Immature natural killer cell (primary cell): ENCODE data around the gene FAM216B. TPM values are rescaled to one million over a fixed set of nuclear protein-coding genes. Genes with fewer than 3 reads are reported as not detected.
"Not testable (repeated sequence)": the region's sequence is repeated elsewhere in the genome, so short reads cannot be mapped to it uniquely, and the experiment has no call there.

Experiments used
- DNase-seq, 3 donors: peaks; one replicate each; pipeline ENCODE4 v3.0.0; 2022; ENCODE audit warnings: mixed read lengths in 1 of 3
- H3K27ac Mint-ChIP-seq, 6 donors: one replicate each; pipeline ENCODE4 v1.8.0; 2020; ENCODE audit warnings: mixed read lengths in 6 of 6, mild to moderate bottlenecking in 5 of 6, inconsistent platforms in 4 of 6, moderate library complexity in 3 of 6
- H3K27me3 Mint-ChIP-seq, 3 donors: one replicate each; pipeline ENCODE4 v1.8.0; 2020 to 2021; ENCODE audit warnings: low read depth in 3 of 3, mild to moderate bottlenecking in 3 of 3, mixed read lengths in 3 of 3, moderate library complexity in 3 of 3, inconsistent platforms in 1 of 3
- H3K36me3 Mint-ChIP-seq, 3 donors: one replicate each; pipeline ENCODE4 v1.8.0; 2020; ENCODE audit warnings: mixed read lengths in 3 of 3, inconsistent platforms in 2 of 3, mild to moderate bottlenecking in 2 of 3
- H3K4me1 Mint-ChIP-seq, 2 donors: one replicate each; pipeline ENCODE4 v1.8.0; 2020; ENCODE audit warnings: inconsistent platforms in 2 of 2, mild to moderate bottlenecking in 2 of 2, mixed read lengths in 2 of 2, moderate library complexity in 1 of 2
- H3K4me3 Mint-ChIP-seq, 5 donors: one replicate each; pipeline ENCODE4 v1.8.0; 2020; ENCODE audit warnings: mild to moderate bottlenecking in 5 of 5, mixed read lengths in 5 of 5, inconsistent platforms in 3 of 5, moderate library complexity in 3 of 5
- H3K9me3 Mint-ChIP-seq, 6 donors: one replicate each; pipeline ENCODE4 v1.8.0; 2020; ENCODE audit warnings: mild to moderate bottlenecking in 6 of 6, mixed read lengths in 6 of 6, inconsistent platforms in 4 of 6, moderate library complexity in 3 of 6
- polyA plus RNA-seq, 3 donors: library from polyadenylated mRNA; unstranded; fragments of 300-500 nt; fragmentation: Illumina TruSeq; gene quantifications; one replicate each; pipeline ENCODE4 v1.2.3, GENCODE V29; 2021

Gene FAM216B
- polyA plus RNA-seq, 3 donors from 2014 or later, result not detected

GRCh38 chr13:42795666-42796065, 14.3 kb downstream of the FAM216B start:
- no peak for DNase-seq
- Mint-ChIP-seq H3K4me1 (no peaks in the 10 kb centered on the region), H3K4me3 (no peak overlapping the region), H3K27me3 (peaks cover 2 to 8% (median 8%) of the 10 kb centered on the region in 3 donors), H3K36me3 (no peaks in the 10 kb centered on the region), H3K9me3 (no peaks in the 10 kb centered on the region), H3K27ac (no peak overlapping the region)

- no peak for DNase-seq
- H3K4me3 Mint-ChIP-seq, result no peak overlapping the region
- peaks cover 2 to 8% (median 6%) of the 10 kb centered on the region in 3 donors for H3K27me3 Mint-ChIP-seq
- no peaks in the 10 kb centered on the region for H3K36me3 Mint-ChIP-seq
- H3K4me1 Mint-ChIP-seq, result no peaks in the 10 kb centered on the region
- no peaks in the 10 kb centered on the region for H3K9me3 Mint-ChIP-seq
- H3K27ac Mint-ChIP-seq, result no peak overlapping the region
Measured at GRCh38 chr13:42796747-42797356, 15.5 kb downstream of the FAM216B start.

- no peak overlapping the region for H3K27ac Mint-ChIP-seq
- DNase-seq, result no peak
- no peaks in the 10 kb centered on the region for H3K36me3 Mint-ChIP-seq
- H3K4me1 Mint-ChIP-seq, result no peaks in the 10 kb centered on the region
- H3K9me3 Mint-ChIP-seq, result no peaks in the 10 kb centered on the region
- no peak overlapping the region for H3K4me3 Mint-ChIP-seq
- H3K27me3 Mint-ChIP-seq, result peaks cover 2 to 6% (median 5%) of the 10 kb centered on the region in 3 donors
Measured at GRCh38 chr13:42798118-42798517, 16.7 kb downstream of the FAM216B start.

GRCh38 chr13:42800109-42800643, 18.8 kb downstream of the FAM216B start:
- peaks cover under 1 to 4% (median 2%) of the 10 kb centered on the region in 3 donors for H3K27me3 Mint-ChIP-seq
- H3K36me3 Mint-ChIP-seq, result no peaks in the 10 kb centered on the region
- DNase-seq, result no peak
- H3K4me1 Mint-ChIP-seq, result no peaks in the 10 kb centered on the region
- no peaks in the 10 kb centered on the region for H3K9me3 Mint-ChIP-seq
- no peak overlapping the region for H3K27ac Mint-ChIP-seq
- H3K4me3 Mint-ChIP-seq, result no peak overlapping the region

GRCh38 chr13:42803563-42804204, 22.3 kb downstream of the FAM216B start:
- Mint-ChIP-seq H3K27ac (no peak overlapping the region), H3K27me3 (no peaks in the 10 kb centered on the region), H3K9me3 (no peaks in the 10 kb centered on the region), H3K36me3 (no peaks in the 10 kb centered on the region), H3K4me3 (no peak overlapping the region), H3K4me1 (no peaks in the 10 kb centered on the region)
- DNase-seq, result no peak

GRCh38 chr13:42804244-42804874, 23.0 kb downstream of the FAM216B start:
- DNase-seq, result no peak
- H3K4me1 Mint-ChIP-seq, result no peaks in the 10 kb centered on the region
- H3K27me3 Mint-ChIP-seq, result peaks cover 0 to 2% (median 0%) of the 10 kb centered on the region in 3 donors
- H3K27ac Mint-ChIP-seq, result no peak overlapping the region
- no peaks in the 10 kb centered on the region for H3K9me3 Mint-ChIP-seq
- no peaks in the 10 kb centered on the region for H3K36me3 Mint-ChIP-seq
- no peak overlapping the region for H3K4me3 Mint-ChIP-seq

- Mint-ChIP-seq H3K4me3 (no peak overlapping the region), H3K27me3 (peaks cover 0 to 2% (median under 1%) of the 10 kb centered on the region in 3 donors), H3K9me3 (no peaks in the 10 kb centered on the region), H3K27ac (no peak overlapping the region), H3K36me3 (no peaks in the 10 kb centered on the region), H3K4me1 (no peaks in the 10 kb centered on the region)
- no peak for DNase-seq
Measured at GRCh38 chr13:42807241-42807640, 25.9 kb downstream of the FAM216B start.

GRCh38 chr13:42807866-42808265, 26.5 kb downstream of the FAM216B start:
- no peak overlapping the region for H3K27ac Mint-ChIP-seq
- DNase-seq, result no peak
- H3K36me3 Mint-ChIP-seq, result no peaks in the 10 kb centered on the region
- H3K4me1 Mint-ChIP-seq, result no peaks in the 10 kb centered on the region
- peaks cover 0 to 2% (median 2%) of the 10 kb centered on the region in 3 donors for H3K27me3 Mint-ChIP-seq
- H3K9me3 Mint-ChIP-seq, result no peaks in the 10 kb centered on the region
- no peak overlapping the region for H3K4me3 Mint-ChIP-seq

- H3K9me3 Mint-ChIP-seq, result no peaks in the 10 kb centered on the region
- no peak overlapping the region for H3K4me3 Mint-ChIP-seq
- peaks cover 0 to 2% (median 2%) of the 10 kb centered on the region in 3 donors for H3K27me3 Mint-ChIP-seq
- H3K4me1 Mint-ChIP-seq, result no peaks in the 10 kb centered on the region
- no peak for DNase-seq
- no peaks in the 10 kb centered on the region for H3K36me3 Mint-ChIP-seq
- no peak overlapping the region for H3K27ac Mint-ChIP-seq
Measured at GRCh38 chr13:42808341-42808940, 27.1 kb downstream of the FAM216B start.

GRCh38 chr13:42812316-42812715, 30.9 kb downstream of the FAM216B start:
- peak in 1 of 3 donors; percentile 2 for DNase-seq
- no peaks in the 10 kb centered on the region for H3K9me3 Mint-ChIP-seq
- no peaks in the 10 kb centered on the region for H3K4me1 Mint-ChIP-seq
- H3K4me3 Mint-ChIP-seq, result no peak overlapping the region
- H3K36me3 Mint-ChIP-seq, result no peaks in the 10 kb centered on the region
- peaks cover 0 to 2% (median 2%) of the 10 kb centered on the region in 3 donors for H3K27me3 Mint-ChIP-seq
- no peak overlapping the region for H3K27ac Mint-ChIP-seq

GRCh38 chr13:42814868-42815267, 33.5 kb downstream of the FAM216B start:
- peaks cover 0 to 3% (median 0%) of the 10 kb centered on the region in 3 donors for H3K36me3 Mint-ChIP-seq
- no peak overlapping the region for H3K4me3 Mint-ChIP-seq
- peaks cover 0 to 3% (median 2%) of the 10 kb centered on the region in 3 donors for H3K27me3 Mint-ChIP-seq
- no peak overlapping the region for H3K27ac Mint-ChIP-seq
- no peaks in the 10 kb centered on the region for H3K4me1 Mint-ChIP-seq
- DNase-seq, result no peak
- H3K9me3 Mint-ChIP-seq, result peaks cover 0 to 6% (median under 1%) of the 10 kb centered on the region in 6 donors

GRCh38 chr13:42815681-42816080, 34.3 kb downstream of the FAM216B start:
- peaks cover 0 to 3% (median 0%) of the 10 kb centered on the region in 3 donors for H3K36me3 Mint-ChIP-seq
- no peak overlapping the region for H3K27ac Mint-ChIP-seq
- H3K9me3 Mint-ChIP-seq, result peaks cover 0 to 6% (median under 1%) of the 10 kb centered on the region in 6 donors
- no peak for DNase-seq
- no peak overlapping the region for H3K4me3 Mint-ChIP-seq
- peaks cover 0 to 3% (median 2%) of the 10 kb centered on the region in 3 donors for H3K27me3 Mint-ChIP-seq
- no peaks in the 10 kb centered on the region for H3K4me1 Mint-ChIP-seq

GRCh38 chr13:42816538-42816937, 35.2 kb downstream of the FAM216B start:
- peaks cover 0 to 3% (median 2%) of the 10 kb centered on the region in 3 donors for H3K27me3 Mint-ChIP-seq
- H3K36me3 Mint-ChIP-seq, result peaks cover 0 to 3% (median 0%) of the 10 kb centered on the region in 3 donors
- no peak overlapping the region for H3K4me3 Mint-ChIP-seq
- no peak overlapping the region for H3K27ac Mint-ChIP-seq
- no peaks in the 10 kb centered on the region for H3K4me1 Mint-ChIP-seq
- DNase-seq, result no peak
- peaks cover 0 to 6% (median under 1%) of the 10 kb centered on the region in 6 donors for H3K9me3 Mint-ChIP-seq

- H3K9me3 Mint-ChIP-seq, H3K27ac Mint-ChIP-seq, H3K4me1 Mint-ChIP-seq, H3K4me3 Mint-ChIP-seq, DNase-seq, H3K27me3 Mint-ChIP-seq, H3K36me3 Mint-ChIP-seq: not testable (repeated sequence)
Measured at GRCh38 chr13:42819687-42820086, 38.3 kb downstream of the FAM216B start.
